Adrenal gland (tissue), 12 donors: ENCODE measurements around the gene CEP41. TPM values are rescaled to one million over a fixed set of nuclear protein-coding genes. Genes with fewer than 3 reads are reported as not detected.
A peak's percentile ranks its signal among the peaks of the same experiment; 100 is the strongest.

Experiments
- DNase-seq, 7 donors: peaks; one replicate each; pipeline ENCODE4 v3.0.0-alpha.2; 2019 to 2020
- H3K27ac ChIP-seq, 5 donors: fragments of 200-600 bp; sonication (generic) in 4 of 5; 1 replicate in 3 of 5; 2 replicates in 2 of 5; pipeline versions ENCODE4 v1.5.1 to v1.8.0; 2016 to 2020; ENCODE audit warnings: mild to moderate bottlenecking in 1 of 5
- H3K27me3 ChIP-seq: fragments of 200-600 bp; 2 replicates; pipeline ENCODE4 v1.8.0; 2021
- H3K36me3 ChIP-seq, 2 donors: fragments of 200-600 bp; replicated peaks in 1 of 2; 1 replicate in 1 of 2; 2 replicates in 1 of 2; pipeline versions ENCODE4 v1.5.1 to v1.8.0; 2018 to 2022
- H3K4me1 ChIP-seq, 2 donors: fragments of 200-600 bp; replicated peaks in 1 of 2; 1 replicate in 1 of 2; 2 replicates in 1 of 2; pipeline versions ENCODE4 v1.5.1 to v1.8.0; 2018 to 2021
- H3K4me3 ChIP-seq, 4 donors: fragments of 200-600 bp; sonication (generic) in 3 of 4; one replicate each; pipeline ENCODE4 v1.5.1; 2016 to 2018
- H3K9me3 ChIP-seq, 3 donors: fragments of 200-600 bp; sonication (generic) in 1 of 3; replicated peaks in 1 of 3; 1 replicate in 2 of 3; 2 replicates in 1 of 3; pipeline versions ENCODE4 v1.5.1 to v1.8.0; 2016 to 2021
- CTCF ChIP-seq, 6 experiments: fragments of 450-650 bp in 4 of 6; fragments of 200-600 bp in 2 of 6; sonication (generic) in 1 of 6; IDR thresholded peaks; 1 replicate in 5 of 6; 2 replicates in 1 of 6; pipeline versions ENCODE4 v1.5.1 to v1.8.0; 2016 to 2021; ENCODE audit warnings: antibody characterized with exemption in 6 of 6, mild to moderate bottlenecking in 2 of 6, moderate library complexity in 1 of 6
- POLR2A ChIP-seq, 2 donors: fragments of 450-650 bp; IDR thresholded peaks; one replicate each; pipeline ENCODE4 v1.6.1; 2017; ENCODE audit warnings: antibody characterized with exemption in 2 of 2, mild to moderate bottlenecking in 2 of 2, moderate library complexity in 1 of 2
- WGBS, 4 donors: extraction: QIAGEN DNeasy Blood & Tissue Kit in 2 of 4; methylation state at CpG; one replicate each; pipeline versions ENCODE4 v1.1.5 to v1.1.7; 2013 to 2017; 5-methylcytosine and 5-hydroxymethylcytosine counted together
- intact Hi-C, 2 donors: fragments of 100-400 bp; cut with DNase I; formaldehyde crosslinking; loops; one replicate each; pipeline versions ENCODE4 v1.14.1 to v1.15.0; 2022 to 2023
- polyA plus RNA-seq, 3 donors: library from polyadenylated mRNA; stranded (reverse); fragments of 200-250 nt in 2 of 3; fragments of 350-450 nt in 1 of 3; fragmentation: Illumina TruSeq in 1 of 3; extraction: RNeasy Lipid Tissue Mini Kit (QIAGEN cat#74804) in 1 of 3; gene quantifications; one replicate each; pipeline ENCODE4 v1.2.3, GENCODE V29; 2013 to 2014
- total RNA-seq, 9 donors: library from RNA; depleted of rRNA in 4 of 9; stranded (reverse); fragments of >200 nt in 4 of 9; fragments of 120-200 nt in 1 of 9; fragmentation: NEBNext Ultra II Directional in 1 of 9; extraction: Animal tissue kit (Norgen Biotek cat#: 25700) in 1 of 9; gene quantifications; one replicate each; pipeline versions ENCODE4 v1.1.0 to v1.2.4, GENCODE V29; 2013 to 2023
- donor health status: healthy with polysubstance abuse.
- donor health status: Bipolar disorder and iron deficiency.
- donor health status: DM: yes; HTN: yes; CAD: no.
- donor health status: DM: no; HTN: no; CAD: no.
- donor health status: DM: no; HTN: no; CAD: no.
- donor health status: DM: yes; HTN: yes; CAD: no.

Gene CEP41
- total and polyA plus RNA-seq, 12 donors: 3.9 to 22.9 (median 15.4) TPM

GRCh38 chr7:130398526-130399090 lies 42.2 kb downstream of the CEP41 start:
- H3K4me3 ChIP-seq: no peak overlapping the region
- peak overlapping the region in 1 of 5 donors; percentile 18 for H3K27ac ChIP-seq
- TF ChIP-seq POLR2A (IDR thresholded peaks at IDR 0.05): no peak
- no peak for TF ChIP-seq CTCF (IDR thresholded peaks at IDR 0.05)
- H3K9me3 ChIP-seq: no peaks in the 10 kb centered on the region
- no peak for DNase-seq
- no peaks in the 10 kb centered on the region for H3K36me3 ChIP-seq
- H3K4me1 ChIP-seq: peaks cover 9 to 28% of the 10 kb centered on the region in 2 donors
- 75 to 85% (median 78%) methylated on average over 4 to 8 of the region's 8 CpGs for WGBS, 4 donors
- intact Hi-C loops: no loop called here
- H3K27me3 ChIP-seq: no peaks in the 10 kb centered on the region

DNA sequence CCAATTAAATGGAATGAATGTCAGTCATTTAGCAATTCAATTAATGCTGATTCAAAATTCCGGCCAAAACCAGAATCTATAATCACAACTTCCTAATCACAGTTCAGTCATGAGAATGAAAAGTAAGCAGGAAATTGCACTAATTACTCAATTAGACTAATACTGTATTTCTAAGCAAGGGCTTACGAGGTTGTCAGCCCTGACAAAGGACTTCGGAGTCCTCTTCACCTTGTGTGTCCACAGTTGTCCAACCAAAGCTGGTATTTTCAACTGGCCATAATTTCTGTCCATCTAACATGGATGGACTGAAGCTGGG lies 43.1 kb downstream of the CEP41 start:
- H3K27me3 ChIP-seq: no peaks in the 10 kb centered on the region
- H3K4me3 ChIP-seq: no peak overlapping the region
- H3K9me3 ChIP-seq: no peaks in the 10 kb centered on the region
- intact Hi-C loops: no loop called here
- H3K36me3 ChIP-seq: no peaks in the 10 kb centered on the region
- H3K27ac ChIP-seq: peak overlapping the region in 2 of 5 donors; percentile 1 to 24
- 76 to 88% (median 81%) methylated on average over 3 of the region's 3 CpGs for WGBS, 4 donors
- TF ChIP-seq POLR2A (IDR thresholded peaks at IDR 0.05) (no peak), CTCF (IDR thresholded peaks at IDR 0.05) (no peak)
- H3K4me1 ChIP-seq: peaks cover 9 to 36% of the 10 kb centered on the region in 2 donors
- DNase-seq: no peak

DNA sequence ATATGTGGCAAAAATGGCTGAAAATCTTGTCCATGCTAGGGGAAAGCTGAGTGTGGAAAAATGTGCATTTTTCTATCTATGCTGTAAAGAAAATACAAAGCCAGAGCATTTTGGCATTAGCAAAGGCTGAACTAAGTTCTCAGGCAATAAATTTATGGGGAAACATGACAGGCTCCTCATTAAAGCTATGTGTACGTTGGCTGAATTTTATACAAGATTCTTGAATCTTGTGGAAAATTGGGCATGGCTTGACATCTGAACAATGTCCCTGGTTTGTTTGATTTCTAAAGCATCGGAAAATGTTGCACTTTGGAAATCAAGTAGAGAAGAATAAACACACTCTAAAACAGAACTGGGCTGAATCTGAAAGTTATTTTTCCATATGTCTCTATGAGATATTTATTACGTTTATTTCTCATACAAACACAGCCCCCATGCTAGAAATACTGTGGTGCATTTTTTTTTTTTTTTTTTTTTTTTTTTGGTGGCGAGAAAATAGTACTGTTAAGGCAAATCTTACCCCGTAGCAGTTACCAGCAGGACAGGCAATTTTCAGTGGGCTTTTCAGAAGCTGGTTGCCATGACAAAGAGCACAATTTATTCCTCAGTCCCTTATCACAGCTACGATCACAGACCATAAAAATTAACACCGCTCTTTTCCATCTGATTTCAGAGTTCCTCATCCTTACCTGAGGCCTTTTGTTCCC lies 43.6 kb downstream of the CEP41 start:
- no peak for TF ChIP-seq CTCF (IDR thresholded peaks at IDR 0.05)
- no peak for TF ChIP-seq POLR2A (IDR thresholded peaks at IDR 0.05)
- Histone ChIP-seq H3K4me3 (no peak overlapping the region), H3K36me3 (no peaks in the 10 kb centered on the region), H3K27me3 (no peaks in the 10 kb centered on the region), H3K27ac (peak overlapping the region in 2 of 5 donors; percentile 1 to 25), H3K4me1 (peaks cover 9 to 41% of the 10 kb centered on the region in 2 donors), H3K9me3 (no peaks in the 10 kb centered on the region)
- DNase-seq: no peak
- intact Hi-C loops: no loop called here
- 72 to 85% (median 78%) methylated on average over 7 of the region's 7 CpGs for WGBS, 4 donors

GRCh38 chr7:130396109-130396508 lies 44.7 kb downstream of the CEP41 start:
- H3K4me1 ChIP-seq: peaks cover 9 to 46% of the 10 kb centered on the region in 2 donors
- no peaks in the 10 kb centered on the region for H3K27me3 ChIP-seq
- 61 to 87% (median 69%) methylated on average over 3 of the region's 3 CpGs for WGBS, 4 donors
- no peak for TF ChIP-seq POLR2A (IDR thresholded peaks at IDR 0.05)
- no peak for TF ChIP-seq CTCF (IDR thresholded peaks at IDR 0.05)
- intact Hi-C loops: no loop called here
- no peaks in the 10 kb centered on the region for H3K36me3 ChIP-seq
- no peak overlapping the region for H3K4me3 ChIP-seq
- no peaks in the 10 kb centered on the region for H3K9me3 ChIP-seq
- peak overlapping the region in 1 of 5 donors; percentile 29 for H3K27ac ChIP-seq
- peak in 1 of 7 donors; percentile 44 for DNase-seq
